Stimulated activated naive CD8-positive, alpha-beta T cell treated with anti-CD3 and anti-CD28 coated beads, Interleukin-15, Interleukin-2, amounts not matched to agents 100 U/mL and 50 U/mL, for 24 hours (primary cell): ENCODE data around the gene NCKIPSD.

Experiments used
- ATAC-seq: fragments of 150-1000 bp; cut with Tn5 transposase; one replicate; pipeline ENCODE4 v1.10.0; 2021
- DNase-seq: peaks from one replicate; pipeline ENCODE4 v3.0.0; 2021

NCKIPSD gene

DNA sequence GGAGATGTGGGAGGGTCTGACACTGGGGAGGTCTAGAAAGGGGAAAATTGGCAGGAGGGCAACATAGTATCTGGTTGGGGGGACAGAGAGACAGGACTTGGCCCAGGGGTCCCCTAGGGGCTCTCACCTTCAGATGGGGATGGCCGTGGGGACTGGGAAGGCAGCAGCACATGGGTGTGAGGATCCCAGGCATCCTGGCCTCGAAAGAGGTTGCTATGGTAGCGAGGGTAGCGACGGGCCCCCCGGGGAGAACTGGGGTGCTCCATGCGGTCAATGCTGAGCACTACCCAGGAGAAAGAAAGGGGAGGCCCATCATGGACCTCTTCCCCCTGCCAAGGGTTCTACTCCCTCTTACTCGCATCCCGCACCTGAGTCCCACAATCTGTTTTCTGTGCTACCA is 38.0 kb downstream of the NCKIPSD start:
- ATAC-seq (no peak), DNase-seq (no peak)

DNA sequence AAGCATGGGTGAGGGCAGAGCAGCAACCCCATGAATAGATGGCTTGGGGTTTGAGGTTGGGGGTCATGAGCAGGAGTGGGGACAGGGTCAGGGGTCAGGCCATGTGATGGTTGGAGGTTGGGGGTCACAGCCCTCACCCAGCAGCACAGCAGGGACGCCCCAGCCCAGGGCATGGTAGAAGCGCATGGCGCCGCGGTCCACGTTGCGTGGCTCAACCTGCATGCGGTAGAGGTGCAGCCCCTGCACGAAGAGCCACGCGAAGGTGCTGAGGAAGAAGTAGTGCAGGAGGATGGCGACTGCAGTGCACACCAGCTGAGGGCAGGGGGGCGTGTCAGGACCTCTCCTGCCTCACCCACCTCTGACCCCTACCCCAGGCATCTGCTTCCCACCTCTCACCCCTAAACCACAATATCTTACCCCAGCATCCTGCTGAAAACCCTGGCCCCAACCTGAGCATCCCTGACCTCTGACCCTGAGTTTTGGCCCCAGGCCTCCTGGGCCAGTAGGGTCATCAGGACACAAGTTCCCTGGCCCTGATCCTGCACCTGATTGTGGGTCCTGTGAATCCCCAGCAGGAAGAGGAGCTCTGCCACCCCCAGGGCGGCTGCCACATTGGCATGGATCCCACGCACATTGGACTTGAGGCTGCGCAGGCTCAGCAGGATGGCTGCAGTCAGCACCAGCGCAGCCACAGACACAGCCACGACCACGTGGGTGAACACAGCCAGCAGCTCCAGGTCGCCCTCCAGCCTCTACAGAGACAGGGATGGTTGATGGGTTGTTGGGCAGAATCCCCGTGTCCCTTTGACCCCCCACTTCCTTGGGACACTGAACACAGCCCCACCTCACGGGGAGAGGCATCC is 40.6 kb downstream of the NCKIPSD start:
- no peak for DNase-seq
- ATAC-seq, result no peak

DNA sequence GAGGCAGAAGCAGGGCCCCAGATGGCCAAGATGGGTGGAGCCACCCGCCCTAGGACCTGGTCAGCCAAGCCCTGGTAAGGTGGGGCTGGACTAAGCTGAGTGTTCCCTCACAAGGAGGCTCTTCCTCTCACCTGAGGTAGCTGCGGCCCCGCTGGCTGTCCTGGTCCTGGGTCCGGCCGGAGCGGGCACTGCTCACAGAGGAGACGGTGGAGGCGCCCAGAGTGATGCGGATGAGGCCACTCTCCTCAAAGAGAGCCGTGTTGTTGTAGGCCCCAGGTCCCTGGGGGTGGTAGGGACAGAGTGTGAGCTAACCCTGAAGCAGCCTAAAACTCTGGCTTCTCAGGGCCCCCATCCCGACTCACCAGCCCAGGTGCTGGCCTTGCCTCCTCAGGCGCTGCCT is 43.1 kb downstream of the NCKIPSD start:
- no peak for ATAC-seq

DNA sequence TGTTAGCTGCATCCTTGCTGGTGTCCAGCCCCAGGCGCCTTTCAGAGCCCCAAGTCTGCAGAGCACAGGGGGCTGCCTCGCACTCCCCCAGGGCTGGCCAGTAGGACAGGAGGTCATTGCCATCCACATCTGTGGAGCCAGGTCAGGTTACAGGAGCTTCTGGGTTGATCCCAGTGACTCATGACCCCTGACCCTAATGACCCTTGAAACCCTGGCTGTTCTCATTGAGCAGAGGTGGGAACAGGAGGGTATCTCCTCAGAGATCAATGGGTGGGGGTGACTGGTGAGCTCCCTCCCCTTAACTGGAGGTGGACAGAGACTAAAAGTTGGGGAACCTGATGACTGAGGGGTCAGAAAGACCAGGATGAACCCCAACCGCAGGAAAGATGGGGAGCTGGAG is 44.3 kb downstream of the NCKIPSD start:
- DNase-seq (no peak), ATAC-seq (no peak)

More for the DNA sequence above, 43.1 kb downstream of the NCKIPSD start:
- DNase-seq, result no peak

DNA sequence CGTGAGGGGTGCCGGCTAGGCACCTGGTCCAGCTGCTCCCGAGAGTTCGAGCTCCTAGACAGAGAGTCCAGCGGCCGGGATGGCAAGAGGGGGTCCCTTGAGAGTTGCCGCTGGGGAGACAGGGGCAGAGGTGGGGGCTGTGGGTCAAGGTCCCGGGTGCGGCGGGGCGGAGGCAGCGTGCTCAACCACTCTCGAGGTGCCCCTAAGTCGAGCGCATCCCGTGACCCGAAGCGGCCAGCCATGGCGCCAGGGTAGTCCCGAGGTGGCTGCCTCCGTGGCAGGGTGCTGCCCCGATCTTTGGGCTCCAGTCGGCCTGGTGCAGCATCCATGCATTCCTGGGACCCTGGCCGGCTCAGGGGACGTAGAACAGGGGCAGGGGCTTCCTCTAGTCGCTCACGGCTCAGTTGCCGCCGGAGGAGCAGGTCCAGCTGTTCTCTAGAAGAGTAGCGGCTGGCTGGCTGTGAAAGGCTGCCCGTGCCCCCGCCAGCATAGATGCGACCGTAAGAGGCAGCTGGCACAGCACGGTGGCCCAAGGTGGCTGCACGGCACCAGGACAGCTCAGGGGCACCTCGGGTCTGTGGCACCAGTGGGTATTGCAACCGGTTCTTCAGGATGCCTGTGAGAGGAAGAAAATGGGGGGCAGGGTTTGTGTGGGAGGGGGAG is 45.6 kb downstream of the NCKIPSD start:
- ATAC-seq, result no peak
- no peak for DNase-seq

DNA sequence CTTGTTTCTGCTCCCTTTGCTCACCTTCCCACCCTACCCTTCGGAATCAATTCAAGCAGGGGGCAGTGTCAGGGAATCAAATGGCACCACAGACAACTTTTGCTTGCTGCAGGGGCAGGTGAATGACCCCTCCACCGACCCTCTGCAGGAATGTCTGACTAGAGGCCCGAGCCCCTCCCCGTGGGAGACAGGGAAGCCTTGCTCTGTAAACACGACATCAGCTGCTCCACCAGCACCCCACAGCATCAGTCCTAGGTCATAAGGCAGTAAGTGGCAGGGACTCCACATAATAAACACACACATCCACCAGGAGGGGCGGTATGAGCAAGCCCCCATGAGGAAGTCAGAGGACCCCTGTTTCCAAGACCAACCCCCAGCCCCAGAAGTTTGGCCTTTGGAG is 48.4 kb downstream of the NCKIPSD start:
- no peak for ATAC-seq
- no peak for DNase-seq

DNA sequence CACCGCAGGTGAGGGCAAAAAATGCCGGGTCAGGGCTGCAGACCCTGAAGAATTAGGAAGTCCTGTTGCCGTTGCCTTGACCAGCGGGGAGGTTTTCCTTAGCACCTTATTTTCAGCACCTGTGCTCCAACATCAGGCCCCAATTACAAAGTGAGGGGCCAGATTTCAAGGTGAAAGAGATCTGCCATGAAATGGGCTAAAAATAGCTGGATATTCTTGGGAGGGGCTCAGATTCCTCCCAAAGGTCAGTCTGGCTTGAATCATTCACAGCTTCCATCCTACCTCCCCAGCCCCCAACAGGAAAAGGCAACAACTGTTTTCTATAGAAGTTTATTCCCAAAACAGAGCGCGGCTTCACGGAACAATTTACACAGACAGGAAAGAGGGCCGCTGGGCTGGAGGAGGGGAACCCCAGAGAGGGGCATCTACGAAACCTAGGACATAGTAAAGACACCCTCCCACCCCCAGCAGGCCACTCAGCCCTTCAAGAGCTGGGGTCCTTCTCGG is 49.5 kb downstream of the NCKIPSD start:
- ATAC-seq, result no peak

DNA sequence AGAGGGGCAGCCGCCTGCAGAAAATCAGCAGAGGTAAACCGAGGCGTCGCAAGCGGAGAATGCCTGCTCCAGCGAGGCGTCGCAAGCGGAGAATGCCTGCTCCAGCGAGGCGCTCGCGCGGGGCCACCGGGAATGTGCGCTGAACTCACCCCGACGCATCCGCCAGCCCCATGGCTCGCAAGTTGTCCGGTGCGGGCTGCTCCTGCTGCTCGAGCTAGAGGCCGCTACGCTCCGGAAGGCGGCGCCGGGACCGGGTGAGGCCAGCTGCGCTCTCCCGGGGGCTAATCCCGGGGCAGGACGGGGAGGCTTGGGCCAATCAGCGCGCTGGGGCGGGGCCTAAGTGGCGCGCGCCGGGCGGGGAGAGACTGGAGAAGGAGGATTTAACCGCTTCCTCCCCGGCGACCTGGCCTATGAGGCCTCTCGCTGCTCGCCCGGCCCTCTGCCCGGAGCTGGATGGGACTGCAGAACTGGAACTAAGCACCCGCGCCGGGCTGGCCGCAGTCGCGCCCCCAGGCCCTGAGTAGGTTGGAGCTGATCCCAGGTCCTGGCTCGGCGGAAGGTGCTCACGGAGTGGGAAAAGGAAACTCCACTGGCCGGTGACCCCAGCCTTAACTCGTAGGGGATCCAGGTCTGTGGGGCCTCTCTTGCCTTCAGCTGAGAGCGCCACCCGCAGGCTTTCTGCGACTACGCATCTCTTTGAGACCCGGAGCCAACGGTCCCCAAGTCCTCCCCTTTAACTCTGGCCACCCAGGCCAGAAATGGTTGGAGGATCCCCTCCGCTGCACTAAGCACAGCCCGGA is 50.3 kb downstream of the NCKIPSD start, which contains the start of gene SLC26A6:
SLC26A6 (minus strand) TSS at position 240 of the 800 bp plus-strand sequence; CDS start at position 172, 68 bp downstream.
- ATAC-seq, result peak; percentile 96

More for the DNA sequence above, 49.5 kb downstream of the NCKIPSD start:
- DNase-seq, result no peak

DNA sequence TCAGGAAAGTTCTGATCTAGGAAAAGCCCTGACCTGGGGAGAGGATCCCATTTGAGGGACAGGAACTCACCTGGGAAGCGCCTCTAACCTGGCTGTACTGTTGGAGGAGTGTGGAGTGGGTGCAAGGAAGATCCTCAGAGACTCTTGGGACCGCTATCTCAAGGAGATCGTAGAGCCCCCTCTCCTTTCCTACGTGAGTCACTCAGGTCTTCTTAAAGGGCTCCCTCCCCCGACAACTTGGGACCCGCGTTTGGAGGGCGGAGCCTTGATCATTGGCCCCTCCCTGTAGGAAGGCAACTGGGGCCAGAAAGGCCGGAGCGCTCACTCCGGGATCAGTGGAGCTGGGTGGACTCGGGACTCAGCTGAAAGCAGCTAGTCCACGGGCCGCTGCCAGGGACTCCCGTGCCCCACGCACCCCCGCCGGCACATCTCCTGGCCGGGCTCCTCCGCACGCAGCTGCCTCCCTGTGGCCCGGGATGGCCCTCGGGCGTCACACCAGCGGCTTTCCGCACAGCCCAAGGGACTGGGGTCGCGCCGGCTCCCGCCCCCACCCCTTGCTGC is 51.0 kb downstream of the NCKIPSD start:
- ATAC-seq, result peak; percentile 39

More for the DNA sequence above, 50.3 kb downstream of the NCKIPSD start, which contains the start of gene SLC26A6:
- peak; percentile 97 for DNase-seq

DNA sequence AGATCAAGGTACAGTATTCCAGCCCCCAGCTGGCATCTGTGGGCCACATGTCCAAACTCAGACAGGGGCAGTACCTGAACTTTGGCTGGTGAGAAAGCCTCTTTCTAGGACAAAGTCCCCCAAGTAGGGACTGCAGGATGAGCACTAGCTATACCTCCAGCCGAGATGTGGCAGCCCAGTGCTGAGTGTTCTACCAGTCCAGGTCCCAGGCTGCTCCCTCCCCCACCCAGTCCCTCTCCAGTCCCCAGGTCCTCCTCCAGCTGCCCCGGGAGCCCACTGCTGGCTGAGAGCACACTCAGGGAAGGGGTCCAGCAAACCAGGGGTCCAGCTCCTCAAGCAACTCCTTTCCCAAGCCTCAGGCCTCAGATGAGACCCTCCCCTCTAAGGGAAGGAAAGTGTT is 52.0 kb downstream of the NCKIPSD start:
- no peak for ATAC-seq
- DNase-seq, result no peak

More for the DNA sequence above, 51.0 kb downstream of the NCKIPSD start:
- peak; percentile 75 for DNase-seq

DNA sequence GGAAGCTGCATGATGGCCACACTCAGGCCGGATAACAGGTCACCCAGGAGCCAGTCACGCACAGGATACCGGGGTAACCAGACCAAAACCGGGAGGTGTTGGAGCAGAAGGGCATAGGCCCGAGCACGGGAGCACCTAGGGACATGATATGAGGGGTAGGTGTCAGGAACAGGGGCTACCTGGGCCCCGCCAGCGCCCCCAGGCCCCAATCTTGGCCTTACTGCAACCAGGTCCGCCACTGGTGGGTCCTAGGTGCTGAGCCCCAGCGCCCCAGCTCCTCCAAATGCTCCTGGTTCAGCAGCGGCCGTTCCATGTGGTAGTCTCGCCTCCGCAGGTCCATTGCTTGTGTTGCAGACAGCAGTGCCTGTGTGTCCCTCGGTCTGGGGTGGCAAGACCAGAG is 52.5 kb downstream of the NCKIPSD start:
- DNase-seq, result no peak
- no peak for ATAC-seq

DNA sequence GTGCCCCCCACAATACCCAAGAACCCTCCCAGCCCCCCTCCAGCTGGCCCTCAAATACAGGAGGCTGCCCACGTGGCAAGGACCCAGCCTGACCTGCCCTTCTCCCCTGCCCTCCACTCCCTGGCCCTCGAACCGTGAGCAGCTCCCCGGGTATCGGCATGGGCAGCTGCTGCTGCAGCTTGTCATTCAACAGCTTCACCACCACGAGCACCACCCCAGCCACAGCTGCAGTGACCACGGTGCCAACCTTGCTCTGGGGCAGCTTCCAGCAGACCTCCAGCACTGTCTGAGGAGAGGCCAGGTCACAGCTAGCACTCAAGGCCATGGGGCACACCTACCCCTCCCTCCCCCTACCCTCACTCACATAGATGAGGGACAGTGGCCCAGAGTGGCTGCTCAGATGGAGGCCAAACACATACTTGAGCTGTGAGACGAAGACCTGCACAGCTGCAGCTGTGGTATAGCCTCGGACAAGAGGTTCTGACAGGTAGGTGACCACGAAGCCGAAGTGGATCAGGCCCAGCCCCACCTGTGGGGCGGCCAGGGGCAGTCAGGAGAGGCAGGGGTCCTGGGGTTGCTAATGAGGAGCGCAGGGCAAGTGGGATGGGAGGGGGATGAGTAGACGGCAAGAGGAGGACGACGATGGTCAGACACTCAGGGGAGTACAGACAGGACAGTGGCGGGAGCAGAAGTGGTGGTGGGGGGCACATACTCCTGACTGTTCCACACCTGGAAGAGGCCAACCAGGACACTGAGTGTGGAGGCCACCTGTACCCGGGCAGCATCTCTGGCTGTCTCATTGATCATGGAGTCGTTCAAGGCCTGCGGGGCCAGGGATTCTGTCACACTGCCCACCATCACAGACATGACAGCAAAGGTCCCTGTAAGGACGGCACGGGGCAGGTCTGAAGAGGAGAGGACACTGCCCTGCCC is 53.9 kb downstream of the NCKIPSD start:
- no peak for ATAC-seq
- no peak for DNase-seq

DNA sequence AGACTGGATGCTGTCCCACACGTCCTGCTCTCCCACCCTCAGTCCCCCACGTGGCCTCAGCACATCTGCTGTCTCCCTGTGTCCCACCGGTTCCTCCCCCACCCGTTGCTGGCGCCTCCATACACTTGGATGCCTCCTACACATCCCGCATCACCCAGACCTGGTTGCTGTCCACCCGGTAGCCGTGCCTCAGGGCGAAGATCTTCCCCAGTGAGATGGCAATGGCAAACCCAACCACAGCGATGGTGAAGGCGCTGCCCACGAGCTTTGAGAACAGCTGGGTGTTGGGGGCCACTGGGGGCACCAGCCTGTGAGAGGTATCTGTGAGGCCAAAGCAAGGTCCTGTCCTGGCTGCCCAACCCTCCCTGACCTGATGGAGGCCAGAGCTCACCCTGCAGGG is 54.9 kb downstream of the NCKIPSD start:
- no peak for DNase-seq
- ATAC-seq, result no peak

DNA sequence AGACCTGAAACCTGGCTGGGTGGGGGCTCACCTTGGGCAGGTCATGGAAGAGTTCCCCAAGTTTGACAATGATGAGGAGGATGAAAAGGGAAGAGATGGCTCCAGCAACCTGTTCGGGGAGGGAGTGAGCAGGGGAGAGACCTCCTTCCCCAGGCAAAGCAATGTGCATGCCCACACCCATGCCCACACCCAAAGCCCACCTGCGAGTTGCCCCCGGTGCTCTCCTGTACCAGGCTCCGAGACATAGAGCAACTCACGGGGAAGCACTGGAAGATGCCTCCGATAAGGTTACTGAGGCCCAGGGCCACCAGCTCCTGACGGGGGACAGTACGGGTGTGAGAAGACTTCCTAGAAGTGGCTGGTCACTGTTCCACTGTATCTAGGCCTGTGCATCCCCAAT is 55.3 kb downstream of the NCKIPSD start:
- ATAC-seq, result no peak
- no peak for DNase-seq

DNA sequence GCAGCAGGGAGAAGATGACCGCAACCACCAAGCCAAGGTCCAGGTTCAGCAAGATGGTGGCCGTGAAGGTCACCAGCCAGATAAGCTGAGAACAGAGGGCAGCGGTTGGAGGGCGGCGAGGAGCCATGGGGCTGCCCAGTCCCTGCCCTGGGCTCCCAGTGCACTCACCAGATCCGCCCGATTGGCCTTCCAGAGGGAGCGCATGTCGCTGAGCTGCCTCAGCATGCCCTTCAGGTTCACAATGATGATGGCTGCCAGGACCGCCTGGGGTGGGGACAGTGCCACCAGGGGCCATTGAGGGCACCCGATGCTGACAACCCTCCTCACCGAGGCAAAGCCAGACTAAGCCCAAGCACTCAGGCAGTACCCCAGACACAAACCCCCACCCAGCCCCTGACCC is 55.8 kb downstream of the NCKIPSD start:
- ATAC-seq, result no peak
- no peak for DNase-seq

DNA sequence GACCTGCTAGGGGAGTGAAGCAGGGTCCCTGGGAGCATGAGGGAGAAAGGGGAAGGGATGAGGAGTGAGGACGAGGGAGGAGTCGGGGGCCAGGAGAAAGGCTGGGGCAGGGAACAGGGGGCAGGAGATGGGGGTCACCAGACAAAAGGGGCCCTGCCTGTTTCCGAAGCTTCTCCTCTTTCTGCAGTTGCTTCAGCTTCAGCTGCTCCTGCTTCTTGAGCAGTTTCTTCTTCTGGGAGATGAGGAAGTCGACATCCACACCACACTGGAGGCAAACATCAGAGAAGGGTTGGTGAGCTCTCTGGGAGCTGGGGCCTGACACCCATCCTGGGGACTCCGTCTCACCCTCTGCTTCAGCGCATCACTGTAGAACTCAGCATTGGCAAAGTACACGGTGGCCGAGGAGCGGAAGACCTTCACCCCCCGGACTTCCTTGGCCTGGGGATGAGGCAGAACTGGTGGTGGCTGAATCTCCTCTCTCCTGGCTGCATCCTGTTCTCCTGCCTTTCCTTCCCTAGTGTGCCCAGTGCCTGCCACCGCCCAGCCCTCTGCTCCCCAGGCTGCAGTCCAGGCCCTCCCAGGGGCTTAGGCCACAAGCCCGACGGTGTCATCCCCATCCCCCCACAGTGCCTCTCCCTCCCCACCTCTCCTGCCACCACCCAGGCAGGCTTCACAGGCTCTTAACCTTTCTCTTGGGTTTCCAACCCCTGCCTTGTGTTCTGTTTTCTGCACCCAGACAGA is 57.3 kb downstream of the NCKIPSD start:
- ATAC-seq, result no peak
- no peak for DNase-seq

DNA sequence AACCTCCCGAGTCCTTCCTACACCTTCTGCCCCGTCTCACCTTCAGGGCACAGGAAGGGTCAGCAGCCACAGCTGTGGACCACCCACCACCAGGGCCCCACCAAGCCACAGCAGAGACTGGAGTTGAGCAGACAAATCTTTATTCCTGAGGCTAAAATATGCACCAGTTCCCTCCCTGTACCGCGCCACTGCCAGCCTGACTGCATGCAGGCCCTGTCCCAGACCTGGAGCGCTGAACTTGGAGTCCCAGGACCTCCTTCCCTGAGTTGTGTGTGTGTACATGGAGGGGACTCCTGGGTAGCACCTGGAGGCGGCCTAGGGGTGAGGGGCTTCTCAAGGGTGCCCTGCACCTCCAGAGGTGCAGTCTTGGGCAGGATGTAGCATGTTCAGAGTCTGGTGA is 60.1 kb downstream of the NCKIPSD start:
- DNase-seq (no peak), ATAC-seq (no peak)

DNA sequence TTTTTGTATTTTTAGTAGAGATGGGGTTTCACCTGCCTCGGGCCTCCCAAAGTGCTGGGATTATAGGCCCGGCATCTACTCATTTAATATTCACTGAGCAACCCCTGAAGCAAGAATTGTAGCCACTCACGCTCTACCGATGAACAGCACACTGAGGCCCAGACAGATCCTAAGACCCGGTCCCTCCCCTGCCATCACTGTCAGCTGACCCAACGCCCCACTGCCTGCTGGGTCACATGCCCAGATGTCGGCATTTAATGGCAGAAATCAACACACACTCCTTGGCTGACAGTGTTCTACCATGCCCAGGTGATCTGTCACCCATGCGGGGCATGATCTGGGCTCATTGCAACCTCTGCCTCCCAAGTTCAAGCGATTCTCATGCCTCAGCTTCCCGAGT is 60.9 kb downstream of the NCKIPSD start:
- DNase-seq (no peak), ATAC-seq (no peak)

DNA sequence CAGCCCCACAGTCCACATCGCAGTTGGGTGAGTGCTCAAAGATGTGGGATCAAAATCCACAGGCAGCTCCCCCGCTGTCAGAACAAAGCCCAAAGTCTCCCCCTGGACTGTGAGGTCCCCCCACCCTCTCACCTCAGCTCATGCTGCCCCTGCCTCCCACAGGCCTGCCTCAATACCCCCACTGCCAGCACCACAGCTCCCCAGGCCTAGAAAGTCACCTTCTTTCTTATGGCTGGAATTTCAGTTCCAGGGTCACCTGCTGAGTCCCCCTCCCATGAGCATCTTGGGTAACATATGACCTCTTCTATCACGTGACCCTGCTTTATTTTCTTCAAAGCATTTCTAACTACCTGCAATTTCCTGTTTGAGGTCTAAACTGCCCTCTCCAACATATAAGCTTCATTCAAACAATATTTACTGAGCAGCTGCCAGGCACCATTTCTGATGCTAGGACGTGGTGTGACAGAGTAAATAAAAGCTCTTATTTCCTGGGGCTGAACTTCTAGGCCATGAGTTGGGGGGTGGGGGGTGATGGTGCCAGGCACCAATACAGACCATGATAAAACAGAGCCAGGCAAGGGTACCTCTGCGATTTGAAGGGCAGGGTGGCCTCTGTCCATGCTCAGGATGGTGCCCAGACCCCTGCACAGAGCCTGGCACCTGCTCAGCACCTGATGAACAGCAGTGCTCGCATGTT is 61.7 kb downstream of the NCKIPSD start:
- no peak for DNase-seq

More for the DNA sequence above, 61.7 kb downstream of the NCKIPSD start:
- no peak for ATAC-seq
